ENCODE measurements around the gene BAIAP2.

DNA sequence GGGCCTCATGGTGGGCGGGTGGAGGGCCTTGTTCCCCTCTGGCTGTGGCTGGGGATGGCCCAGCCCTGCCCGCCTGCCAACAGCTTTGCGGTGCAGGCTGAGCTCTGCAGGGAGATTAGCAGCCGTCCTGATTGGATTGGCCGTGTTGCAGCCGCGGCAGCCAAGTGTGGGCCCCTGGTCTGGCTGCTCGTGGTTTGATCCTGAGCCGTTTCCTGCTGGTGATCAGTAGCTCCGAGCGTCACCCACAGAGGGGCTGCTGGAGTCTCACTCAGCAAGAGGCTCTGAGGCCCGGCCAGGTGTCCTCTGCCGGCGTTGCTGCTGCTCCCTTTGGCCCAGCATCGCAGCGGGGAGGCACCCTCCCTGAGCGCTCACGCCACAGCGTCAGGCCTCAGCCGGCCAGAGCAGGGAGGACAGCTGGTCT, 32.5 kb downstream of the BAIAP2 start:
- TF ChIP-seq YY1 (IDR thresholded peaks at IDR 0.05; ENCODE audit: low read depth) (no peak), REST (IDR thresholded peaks at IDR 0.05; ENCODE audit: low read depth) (no peak), TAF1 (IDR thresholded peaks at IDR 0.05; ENCODE audit: low read depth) (no peak), CEBPB (IDR thresholded peaks at IDR 0.05) (no peak), TCF12 (IDR thresholded peaks at IDR 0.05; ENCODE audit: low read depth) (no peak), EP300 (IDR thresholded peaks at IDR 0.05; ENCODE audit: borderline replicate concordance) (no peak)
- TF ChIP-seq, protein P1, sequence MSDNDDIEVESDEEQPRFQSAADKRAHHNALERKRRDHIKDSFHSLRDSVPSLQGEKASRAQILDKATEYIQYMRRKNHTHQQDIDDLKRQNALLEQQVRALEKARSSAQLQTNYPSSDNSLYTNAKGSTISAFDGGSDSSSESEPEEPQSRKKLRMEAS (IDR thresholded peaks at IDR 0.05), result no peak

Data from Ishikawa (cell line).